ENCODE results near the gene BANP. TPM values are rescaled to one million over a fixed set of nuclear protein-coding genes. Genes with fewer than 3 reads are reported as not detected.
"Not testable (repeated sequence)": the region's sequence is repeated elsewhere in the genome, so short reads cannot be mapped to it uniquely, and the experiment has no call there.

The BANP gene
- total and polyA plus RNA-seq, 2 donors = 27.0 to 29.7 TPM

GRCh38 chr16:87981376-87981775 lies 30.1 kb downstream of the BANP start:
- H3K9me3 ChIP-seq (ENCODE audit: control insufficient read depth in 2 of 2, insufficient read depth in 1 of 2, low read length in 1 of 2); H3K27me3 ChIP-seq (ENCODE audit: control insufficient read depth in 2 of 2, insufficient read depth in 1 of 2, low read length in 1 of 2); H3K27ac ChIP-seq (ENCODE audit: low read depth in 1 of 2, low read length in 1 of 2); H3K4me1 ChIP-seq (ENCODE audit: control insufficient read depth in 2 of 2, insufficient read depth in 2 of 2, low read length in 2 of 2); H3K4me3 ChIP-seq (ENCODE audit: low read length in 2 of 2): not testable (repeated sequence)
- peaks cover 23 to 57% of the 10 kb centered on the region in 2 donors for H3K36me3 ChIP-seq (ENCODE audit: control insufficient read depth in 2 of 2, insufficient read depth in 2 of 2, low read length in 1 of 2)
- WGBS = 82% methylated on average over 4 of the region's 4 CpGs
- DNase-seq (ENCODE audit: low read depth in 6 of 9, low spot score in 9 of 9) = peak in 3 of 9 donors; percentile 8 to 47 (median 42)

- peaks cover 23 to 61% of the 10 kb centered on the region in 2 donors for H3K36me3 ChIP-seq (ENCODE audit: control insufficient read depth in 2 of 2, insufficient read depth in 2 of 2, low read length in 1 of 2)
- DNase-seq (ENCODE audit: low read depth in 6 of 9, low spot score in 9 of 9) = no peak
- 92% methylated on average over 17 of the region's 17 CpGs for WGBS
These were observed 31.4 kb downstream of the BANP start for GRCh38 chr16:87982581-87983041.

GRCh38 chr16:87983072-87983736 lies 32.0 kb downstream of the BANP start:
- WGBS = 92% methylated on average over 20 of the region's 20 CpGs
- not testable (repeated sequence) for H3K9me3 ChIP-seq (ENCODE audit: control insufficient read depth in 2 of 2, insufficient read depth in 1 of 2, low read length in 1 of 2); H3K27me3 ChIP-seq (ENCODE audit: control insufficient read depth in 2 of 2, insufficient read depth in 1 of 2, low read length in 1 of 2); DNase-seq (ENCODE audit: low read depth in 6 of 9, low spot score in 9 of 9); H3K4me1 ChIP-seq (ENCODE audit: control insufficient read depth in 2 of 2, insufficient read depth in 2 of 2, low read length in 2 of 2); H3K27ac ChIP-seq (ENCODE audit: low read depth in 1 of 2, low read length in 1 of 2); H3K4me3 ChIP-seq (ENCODE audit: low read length in 2 of 2)
- peaks cover 23 to 62% of the 10 kb centered on the region in 2 donors for H3K36me3 ChIP-seq (ENCODE audit: control insufficient read depth in 2 of 2, insufficient read depth in 2 of 2, low read length in 1 of 2)

More at GRCh38 chr16:87982581-87983041, 31.4 kb downstream of the BANP start:
- no peaks in the 10 kb centered on the region for H3K9me3 ChIP-seq (ENCODE audit: control insufficient read depth in 2 of 2, insufficient read depth in 1 of 2, low read length in 1 of 2)
- H3K27me3 ChIP-seq (ENCODE audit: control insufficient read depth in 2 of 2, insufficient read depth in 1 of 2, low read length in 1 of 2) = no peaks in the 10 kb centered on the region
- H3K4me3 ChIP-seq (ENCODE audit: low read length in 2 of 2) = no peak overlapping the region
- H3K27ac ChIP-seq (ENCODE audit: low read depth in 1 of 2, low read length in 1 of 2) = no peak overlapping the region
- peaks cover 0 to 3% of the 10 kb centered on the region in 2 donors for H3K4me1 ChIP-seq (ENCODE audit: control insufficient read depth in 2 of 2, insufficient read depth in 2 of 2, low read length in 2 of 2)

GRCh38 chr16:87983737-87984097 lies 32.5 kb downstream of the BANP start:
- H3K9me3 ChIP-seq (ENCODE audit: control insufficient read depth in 2 of 2, insufficient read depth in 1 of 2, low read length in 1 of 2); H3K27me3 ChIP-seq (ENCODE audit: control insufficient read depth in 2 of 2, insufficient read depth in 1 of 2, low read length in 1 of 2); H3K4me3 ChIP-seq (ENCODE audit: low read length in 2 of 2); H3K4me1 ChIP-seq (ENCODE audit: control insufficient read depth in 2 of 2, insufficient read depth in 2 of 2, low read length in 2 of 2); H3K27ac ChIP-seq (ENCODE audit: low read depth in 1 of 2, low read length in 1 of 2); DNase-seq (ENCODE audit: low read depth in 6 of 9, low spot score in 9 of 9): not testable (repeated sequence)
- H3K36me3 ChIP-seq (ENCODE audit: control insufficient read depth in 2 of 2, insufficient read depth in 2 of 2, low read length in 1 of 2) = peaks cover 20 to 61% of the 10 kb centered on the region in 2 donors
- WGBS = 94% methylated on average over 7 of the region's 7 CpGs

- H3K9me3 ChIP-seq (ENCODE audit: control insufficient read depth in 2 of 2, insufficient read depth in 1 of 2, low read length in 1 of 2); H3K4me3 ChIP-seq (ENCODE audit: low read length in 2 of 2); H3K4me1 ChIP-seq (ENCODE audit: control insufficient read depth in 2 of 2, insufficient read depth in 2 of 2, low read length in 2 of 2); H3K27ac ChIP-seq (ENCODE audit: low read depth in 1 of 2, low read length in 1 of 2); H3K27me3 ChIP-seq (ENCODE audit: control insufficient read depth in 2 of 2, insufficient read depth in 1 of 2, low read length in 1 of 2); DNase-seq (ENCODE audit: low read depth in 6 of 9, low spot score in 9 of 9): not testable (repeated sequence)
- 97% methylated on average over 15 of the region's 15 CpGs for WGBS
- H3K36me3 ChIP-seq (ENCODE audit: control insufficient read depth in 2 of 2, insufficient read depth in 2 of 2, low read length in 1 of 2) = peaks cover 20 to 59% of the 10 kb centered on the region in 2 donors
These were observed 32.9 kb downstream of the BANP start for GRCh38 chr16:87984180-87984579.

- no peak for DNase-seq (ENCODE audit: low read depth in 6 of 9, low spot score in 9 of 9)
- Histone ChIP-seq H3K36me3 (ENCODE audit: control insufficient read depth in 2 of 2, insufficient read depth in 2 of 2, low read length in 1 of 2) (peaks cover 20 to 63% of the 10 kb centered on the region in 2 donors), H3K27ac (ENCODE audit: low read depth in 1 of 2, low read length in 1 of 2) (no peak overlapping the region), H3K4me3 (ENCODE audit: low read length in 2 of 2) (no peak overlapping the region), H3K9me3 (ENCODE audit: control insufficient read depth in 2 of 2, insufficient read depth in 1 of 2, low read length in 1 of 2) (no peaks in the 10 kb centered on the region), H3K27me3 (ENCODE audit: control insufficient read depth in 2 of 2, insufficient read depth in 1 of 2, low read length in 1 of 2) (no peaks in the 10 kb centered on the region), H3K4me1 (ENCODE audit: control insufficient read depth in 2 of 2, insufficient read depth in 2 of 2, low read length in 2 of 2) (peaks cover 0 to 3% of the 10 kb centered on the region in 2 donors)
- WGBS = 97% methylated on average over 28 of the region's 28 CpGs
These were observed 33.5 kb downstream of the BANP start for GRCh38 chr16:87984632-87985267.

GRCh38 chr16:87985493-87985892 lies 34.3 kb downstream of the BANP start:
- H3K36me3 ChIP-seq (ENCODE audit: control insufficient read depth in 2 of 2, insufficient read depth in 2 of 2, low read length in 1 of 2) = peaks cover 20 to 63% of the 10 kb centered on the region in 2 donors

GRCh38 chr16:87986361-87986849 lies 35.2 kb downstream of the BANP start:
- H3K27ac ChIP-seq (ENCODE audit: low read depth in 1 of 2, low read length in 1 of 2) = peak overlapping the region in 1 of 2 donors; percentile 4
- not testable (repeated sequence) for H3K4me3 ChIP-seq (ENCODE audit: low read length in 2 of 2); H3K4me1 ChIP-seq (ENCODE audit: control insufficient read depth in 2 of 2, insufficient read depth in 2 of 2, low read length in 2 of 2); H3K27me3 ChIP-seq (ENCODE audit: control insufficient read depth in 2 of 2, insufficient read depth in 1 of 2, low read length in 1 of 2); H3K9me3 ChIP-seq (ENCODE audit: control insufficient read depth in 2 of 2, insufficient read depth in 1 of 2, low read length in 1 of 2)
- peaks cover 20 to 56% of the 10 kb centered on the region in 2 donors for H3K36me3 ChIP-seq (ENCODE audit: control insufficient read depth in 2 of 2, insufficient read depth in 2 of 2, low read length in 1 of 2)
- 89% methylated on average over 5 of the region's 5 CpGs for WGBS
- peak in 4 of 9 donors; percentile 5 to 37 (median 18) for DNase-seq (ENCODE audit: low read depth in 6 of 9, low spot score in 9 of 9)

More at GRCh38 chr16:87985493-87985892, 34.3 kb downstream of the BANP start:
- H3K27me3 ChIP-seq (ENCODE audit: control insufficient read depth in 2 of 2, insufficient read depth in 1 of 2, low read length in 1 of 2); H3K4me1 ChIP-seq (ENCODE audit: control insufficient read depth in 2 of 2, insufficient read depth in 2 of 2, low read length in 2 of 2); DNase-seq (ENCODE audit: low read depth in 6 of 9, low spot score in 9 of 9); H3K9me3 ChIP-seq (ENCODE audit: control insufficient read depth in 2 of 2, insufficient read depth in 1 of 2, low read length in 1 of 2); H3K27ac ChIP-seq (ENCODE audit: low read depth in 1 of 2, low read length in 1 of 2); H3K4me3 ChIP-seq (ENCODE audit: low read length in 2 of 2): not testable (repeated sequence)
- WGBS = 98% methylated on average over 5 of the region's 5 CpGs

- not testable (repeated sequence) for H3K4me1 ChIP-seq (ENCODE audit: control insufficient read depth in 2 of 2, insufficient read depth in 2 of 2, low read length in 2 of 2)
- 96% methylated on average over 9 of the region's 9 CpGs for WGBS
- peaks cover 9 to 40% of the 10 kb centered on the region in 2 donors for H3K36me3 ChIP-seq (ENCODE audit: control insufficient read depth in 2 of 2, insufficient read depth in 2 of 2, low read length in 1 of 2)
These were observed 37.4 kb downstream of the BANP start for GRCh38 chr16:87988596-87988995.

More at GRCh38 chr16:87988596-87988995, 37.4 kb downstream of the BANP start:
- H3K27me3 ChIP-seq (ENCODE audit: control insufficient read depth in 2 of 2, insufficient read depth in 1 of 2, low read length in 1 of 2); H3K27ac ChIP-seq (ENCODE audit: low read depth in 1 of 2, low read length in 1 of 2); H3K9me3 ChIP-seq (ENCODE audit: control insufficient read depth in 2 of 2, insufficient read depth in 1 of 2, low read length in 1 of 2); DNase-seq (ENCODE audit: low read depth in 6 of 9, low spot score in 9 of 9); H3K4me3 ChIP-seq (ENCODE audit: low read length in 2 of 2): not testable (repeated sequence)
